CD4-positive, alpha-beta T cell treated with Interleukin-17A for 1 hour (primary cell): ENCODE measurements around the gene MDFIC.

Experiments
- DNase-seq: peaks from one replicate; pipeline ENCODE4 v3.0.0-alpha.2; 2020

MDFIC gene

GRCh38 chr7:114928060-114928459, 6.2 kb downstream of the MDFIC start:
- DNase-seq = no peak

- DNase-seq = no peak
Measured at GRCh38 chr7:114929570-114929969, 7.7 kb downstream of the MDFIC start.

GRCh38 chr7:114930107-114930661, 8.3 kb downstream of the MDFIC start:
- no peak for DNase-seq

- peak; percentile 28 for DNase-seq
Measured at GRCh38 chr7:114930829-114931655, 9.1 kb downstream of the MDFIC start.

- peak; percentile 56 for DNase-seq
Measured at GRCh38 chr7:114931656-114932011, 9.7 kb downstream of the MDFIC start.

- no peak for DNase-seq
Measured at GRCh38 chr7:114932991-114933390, 11.1 kb downstream of the MDFIC start.

- DNase-seq = no peak
Measured at GRCh38 chr7:114933658-114934057, 11.8 kb downstream of the MDFIC start.

GRCh38 chr7:114934086-114934485, 12.2 kb downstream of the MDFIC start:
- DNase-seq = no peak

- DNase-seq = no peak
Measured at GRCh38 chr7:114934713-114935112, 12.8 kb downstream of the MDFIC start.

- DNase-seq = no peak
Measured at GRCh38 chr7:114936471-114936870, 14.6 kb downstream of the MDFIC start.

- DNase-seq = no peak
Measured at GRCh38 chr7:114937446-114937845, 15.6 kb downstream of the MDFIC start.

- DNase-seq = no peak
Measured at GRCh38 chr7:114938785-114939184, 16.9 kb downstream of the MDFIC start.

GRCh38 chr7:114939484-114940097, 17.7 kb downstream of the MDFIC start:
- peak; percentile 48 for DNase-seq

GRCh38 chr7:114940220-114940619, 18.3 kb downstream of the MDFIC start:
- no peak for DNase-seq

- DNase-seq = no peak
Measured at GRCh38 chr7:114941692-114942091, 19.8 kb downstream of the MDFIC start.

- DNase-seq = no peak
Measured at GRCh38 chr7:114942446-114943175, 20.7 kb downstream of the MDFIC start.

GRCh38 chr7:114943530-114943929, 21.6 kb downstream of the MDFIC start:
- no peak for DNase-seq

GRCh38 chr7:114943953-114944744, 22.3 kb downstream of the MDFIC start:
- DNase-seq = no peak

GRCh38 chr7:114944745-114945625, 23.1 kb downstream of the MDFIC start:
- DNase-seq = no peak

GRCh38 chr7:114949231-114949630, 27.3 kb downstream of the MDFIC start:
- no peak for DNase-seq

- no peak for DNase-seq
Measured at GRCh38 chr7:114952296-114952695, 30.4 kb downstream of the MDFIC start.

- DNase-seq = no peak
Measured at GRCh38 chr7:114953724-114954123, 31.8 kb downstream of the MDFIC start.
